Measurements from ENCODE around the gene UGP2.
"Not testable (repeated sequence)": the region's sequence is repeated elsewhere in the genome, so short reads cannot be mapped to it uniquely, and the experiment has no call there.

UGP2 gene

DNA sequence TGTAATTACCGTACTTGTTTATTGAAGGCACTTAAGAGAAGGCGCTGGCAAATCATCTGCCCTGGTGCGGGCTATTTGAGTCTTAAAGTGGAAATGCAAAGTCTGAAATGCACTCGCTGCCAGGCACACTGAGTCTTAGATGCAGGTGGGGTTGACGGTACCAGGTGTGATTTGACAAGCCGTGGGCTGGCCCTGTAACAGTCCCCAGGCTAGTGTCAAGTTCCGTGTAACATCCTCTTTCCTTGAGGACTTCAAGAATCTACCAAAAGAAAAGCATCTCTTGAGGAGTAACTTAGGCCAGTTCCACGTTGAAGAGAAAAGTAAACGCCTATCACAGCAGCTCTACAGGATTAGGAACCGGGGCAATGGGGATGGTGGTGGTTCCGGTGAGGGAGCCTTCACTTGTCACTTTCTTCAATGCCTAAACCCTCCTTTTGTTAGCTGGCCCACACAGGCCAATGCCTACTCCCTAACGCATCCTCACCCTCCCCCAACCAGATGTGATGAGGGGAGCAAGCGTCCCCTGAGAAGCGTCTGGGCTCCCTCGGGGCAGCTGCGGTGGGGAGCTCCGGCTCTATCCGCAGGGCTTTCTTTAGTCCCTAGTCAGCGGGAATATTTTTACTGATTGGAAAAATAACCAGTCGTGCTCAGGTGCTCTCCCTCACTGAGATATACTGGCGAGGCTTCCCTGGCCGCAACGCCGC is 1.5 kb upstream of the UGP2 start:
- DNase-seq (ENCODE audit: low read depth, low spot score), result no peak

DNA sequence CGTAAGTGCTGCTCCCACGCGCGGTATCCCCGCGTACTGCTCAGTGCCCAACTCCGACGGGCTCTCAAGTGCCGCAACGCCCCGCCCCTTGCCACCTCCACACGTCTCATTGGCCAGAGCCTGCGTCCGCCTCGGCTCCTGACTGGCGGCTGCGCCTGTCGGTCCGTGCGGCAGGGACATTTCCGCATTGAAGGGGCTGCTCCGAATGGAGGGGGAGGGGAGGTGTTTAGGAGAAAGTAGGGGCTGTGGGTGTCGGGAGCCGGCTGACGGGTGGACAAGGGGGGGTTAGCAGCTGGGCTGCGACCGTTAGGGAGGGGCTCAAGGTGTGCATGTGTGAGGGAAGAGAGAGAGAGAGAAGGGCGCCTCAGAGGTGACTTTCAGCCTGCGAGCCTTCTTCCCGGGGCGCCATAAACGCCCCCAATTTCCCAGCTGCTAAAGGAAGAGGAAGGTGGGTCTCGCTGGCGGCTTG is 877 bp upstream of the UGP2 start:
- peak; percentile 99 for DNase-seq (ENCODE audit: low read depth, low spot score)

DNA sequence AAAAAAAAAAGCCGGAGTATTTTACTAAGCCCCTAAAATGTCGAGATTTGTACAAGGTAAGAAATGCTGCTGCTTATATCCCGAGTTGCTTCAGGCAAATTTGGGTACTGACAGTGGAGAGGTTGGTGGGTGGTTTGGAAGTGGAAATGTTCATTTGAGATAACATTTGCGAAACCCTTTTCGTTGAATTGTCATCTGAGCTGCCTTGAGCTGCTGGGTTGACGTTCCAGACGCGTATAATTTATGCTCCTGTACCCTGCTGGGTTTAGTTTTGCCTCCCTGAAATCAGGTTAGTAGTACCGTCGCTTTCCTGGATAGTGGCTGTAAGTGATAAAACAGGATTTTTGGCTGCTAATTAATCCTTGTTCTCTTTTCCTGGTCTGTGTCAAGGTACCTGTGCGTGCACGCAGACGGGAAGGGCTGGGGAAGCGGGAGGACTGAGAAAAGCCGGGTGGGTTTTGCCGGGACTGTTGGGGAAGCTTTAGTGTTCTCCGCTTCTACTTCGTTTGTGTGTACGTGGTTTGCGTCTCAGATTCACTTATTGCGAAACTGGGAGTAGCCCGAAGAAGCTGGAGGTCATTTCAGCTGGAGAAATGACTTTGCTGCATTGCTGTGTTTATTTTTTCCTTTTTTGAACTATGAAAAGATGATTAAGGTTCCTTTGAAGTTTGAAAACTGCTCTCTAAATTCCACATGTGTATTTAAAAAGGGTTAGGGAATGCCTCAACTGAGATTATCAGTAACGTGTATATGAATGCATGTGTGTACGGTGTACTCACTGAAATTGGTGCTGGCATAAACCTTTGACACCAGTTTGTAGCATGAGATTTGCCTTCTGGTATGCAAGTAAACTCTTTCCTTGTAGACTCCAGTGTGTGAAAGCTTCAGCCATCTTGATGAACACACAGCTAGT is 709 bp downstream of the UGP2 start:
- DNase-seq (ENCODE audit: low read depth, low spot score), result peak; percentile 49

DNA sequence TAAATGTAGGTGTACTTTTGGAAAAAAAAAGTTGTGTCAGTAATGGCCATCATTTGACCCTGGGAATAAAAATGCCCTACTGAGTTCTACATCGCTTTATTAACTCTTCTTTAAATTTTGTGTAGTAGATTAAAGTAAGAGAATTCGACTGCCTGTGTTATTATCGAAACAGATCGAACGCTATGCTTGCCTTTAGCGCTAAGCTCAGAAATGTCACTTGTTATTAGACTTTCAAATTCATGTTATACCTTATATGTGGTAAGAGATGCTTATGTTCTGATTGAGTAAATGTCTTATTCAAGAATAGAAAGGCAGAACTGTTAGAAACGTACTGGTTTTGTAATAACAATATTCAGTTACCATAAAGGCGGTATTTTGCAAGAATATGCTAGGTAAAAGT is 1.4 kb downstream of the UGP2 start:
- DNase-seq (ENCODE audit: low read depth, low spot score), result no peak

DNA sequence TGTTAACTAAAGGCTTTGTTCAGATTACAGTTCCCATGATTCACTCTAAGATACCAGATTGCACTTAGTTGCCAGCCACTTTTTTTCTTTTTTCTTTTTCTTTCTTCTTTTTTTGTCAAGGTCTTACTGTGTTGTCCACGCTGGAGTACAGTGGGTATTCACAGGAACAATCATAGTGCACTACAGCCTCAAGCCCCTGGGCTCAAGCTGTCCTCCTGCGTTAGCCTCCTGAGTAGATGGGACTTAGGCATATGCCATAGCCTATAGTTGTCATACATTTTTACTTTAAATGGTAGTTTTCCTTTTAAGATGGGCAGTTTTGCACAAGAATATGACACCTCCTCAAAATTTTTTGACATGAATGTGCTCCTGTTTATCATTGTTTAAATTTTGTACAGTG is 2.1 kb downstream of the UGP2 start:
- DNase-seq (ENCODE audit: low read depth, low spot score), result no peak

DNA sequence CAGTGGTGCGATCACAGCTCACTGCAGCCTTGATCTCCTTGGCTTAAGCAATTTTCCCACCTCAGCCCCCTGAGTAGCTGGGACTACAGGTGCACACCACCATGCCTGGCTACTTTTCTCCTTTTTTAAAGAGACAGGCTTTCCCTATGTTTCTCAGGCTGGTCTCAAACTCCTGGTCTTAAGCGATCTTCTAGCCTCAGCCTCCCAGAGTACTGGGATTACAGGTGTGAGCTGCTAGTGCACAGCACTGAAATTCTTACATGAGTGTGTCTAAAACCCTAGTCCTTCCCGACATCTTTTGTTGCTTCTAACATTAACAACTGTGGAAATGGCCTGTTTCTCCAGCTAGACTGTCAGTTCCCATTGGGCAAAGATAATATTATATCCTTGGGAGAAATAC is 2.9 kb downstream of the UGP2 start:
- DNase-seq (ENCODE audit: low read depth, low spot score), result no peak

DNA sequence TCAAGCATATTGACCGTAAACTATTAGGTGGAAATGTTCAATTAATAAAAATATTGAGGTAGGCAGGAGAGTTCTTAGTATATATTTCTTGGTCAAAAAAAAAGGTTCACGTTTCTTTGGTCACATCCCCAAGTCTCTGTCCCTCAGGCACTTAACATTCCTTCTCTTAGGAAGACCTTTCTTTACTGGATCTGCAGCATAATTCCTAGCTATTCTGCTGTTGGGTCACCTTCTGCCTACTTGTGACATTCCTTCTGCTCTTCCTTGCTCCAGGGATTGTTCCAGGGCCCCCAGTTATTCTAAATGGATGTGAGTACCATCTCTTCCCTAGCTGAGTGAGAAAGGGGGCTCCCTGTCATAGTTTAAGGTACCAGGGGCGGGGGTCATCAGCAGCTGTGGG is 4.2 kb downstream of the UGP2 start:
- DNase-seq (ENCODE audit: low read depth, low spot score), result no peak

DNA sequence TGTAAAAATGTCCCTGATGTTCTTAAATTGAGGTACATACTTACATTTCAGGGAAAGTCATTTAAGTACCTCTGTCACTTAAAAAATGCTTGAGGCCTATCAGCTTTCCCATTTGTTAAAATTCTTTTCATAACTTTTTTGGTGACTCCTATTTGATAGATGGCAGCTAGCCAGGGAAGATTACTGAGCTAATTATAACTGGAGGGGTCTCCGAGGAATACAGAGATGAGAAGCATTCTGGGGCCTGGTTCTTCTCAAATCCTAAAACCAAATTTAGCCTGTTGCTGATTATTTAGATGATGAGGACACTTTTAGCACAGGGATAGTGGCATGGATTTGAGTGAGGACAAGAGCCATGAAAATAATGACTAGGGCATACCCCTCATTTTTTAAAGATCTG is 4.8 kb downstream of the UGP2 start:
- no peak for DNase-seq (ENCODE audit: low read depth, low spot score)

DNA sequence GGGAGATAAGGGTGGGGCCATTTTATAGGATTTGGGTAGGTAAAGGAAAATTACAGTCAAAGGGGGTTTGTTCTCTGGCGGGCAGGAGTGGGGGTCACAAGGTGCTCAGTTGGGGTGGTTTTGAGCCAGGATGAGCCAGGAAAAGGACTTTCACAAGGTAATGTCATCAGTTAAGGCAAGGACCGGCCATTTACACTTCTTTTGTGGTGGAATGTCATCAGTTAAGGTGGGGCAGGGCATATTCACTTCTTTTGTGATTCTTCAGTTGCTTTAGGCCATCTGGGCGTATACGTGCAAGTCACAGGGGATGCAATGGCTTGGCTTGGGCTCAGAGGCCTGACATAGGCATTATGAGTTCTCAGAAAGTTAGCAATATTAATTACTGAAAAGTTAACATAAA is 5.9 kb downstream of the UGP2 start:
- DNase-seq (ENCODE audit: low read depth, low spot score), result not testable (repeated sequence)

DNA sequence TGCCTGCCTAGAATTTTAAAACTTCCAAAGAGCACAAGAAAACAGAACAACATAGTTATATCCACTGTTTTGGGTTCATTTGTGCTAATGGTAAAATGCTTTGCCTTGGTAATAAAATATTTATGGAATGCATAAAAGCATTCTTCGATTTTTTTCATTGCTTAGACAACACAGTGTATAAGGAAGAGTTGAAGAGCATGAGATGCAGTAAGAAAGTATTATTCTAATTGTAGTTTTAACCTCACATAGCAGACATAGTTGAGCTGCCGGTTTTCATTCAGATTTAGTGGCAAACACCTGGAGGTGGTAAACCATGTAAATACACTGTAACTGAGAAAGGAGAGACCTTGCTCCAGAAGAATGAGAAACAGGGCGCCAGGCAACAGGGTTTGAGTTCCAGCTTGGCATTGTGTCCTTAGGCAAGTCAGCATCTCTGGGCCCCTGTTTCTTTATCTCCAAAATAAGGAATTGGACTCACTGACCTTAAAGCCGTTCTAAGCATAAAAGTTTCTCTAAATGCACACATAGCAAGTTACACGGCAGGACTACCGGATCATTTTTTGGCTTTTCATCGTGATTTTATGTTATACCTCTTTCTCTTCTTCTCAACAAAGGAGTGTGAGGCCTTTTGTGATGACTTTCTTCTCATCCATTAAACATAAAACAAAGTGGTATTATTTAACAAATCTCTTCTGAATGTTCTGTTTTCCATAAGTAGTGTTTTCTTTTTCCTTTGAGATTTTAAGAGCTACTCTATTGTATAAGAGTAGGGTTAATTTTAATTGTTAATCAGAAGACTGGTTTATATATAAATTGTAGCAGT is 7.9 kb downstream of the UGP2 start:
- DNase-seq (ENCODE audit: low read depth, low spot score), result peak; percentile 78

DNA sequence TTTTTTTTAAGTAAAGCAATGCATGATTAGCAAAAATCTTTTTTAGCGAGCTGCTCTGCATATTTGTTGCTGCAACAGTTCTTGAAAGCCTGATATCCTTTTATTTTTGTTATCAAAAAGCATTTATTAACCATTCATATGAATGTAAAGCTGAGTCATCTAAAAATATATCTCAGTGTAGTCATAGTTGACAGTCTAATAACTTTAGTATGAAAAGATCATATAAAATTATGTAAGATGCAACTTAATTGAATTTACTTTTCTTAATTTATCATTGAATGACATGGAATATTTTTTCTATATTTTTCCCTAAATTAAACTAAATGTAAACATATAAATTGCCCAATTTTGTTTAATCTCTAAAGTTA is 8.5 kb downstream of the UGP2 start:
- DNase-seq (ENCODE audit: low read depth, low spot score), result no peak

DNA sequence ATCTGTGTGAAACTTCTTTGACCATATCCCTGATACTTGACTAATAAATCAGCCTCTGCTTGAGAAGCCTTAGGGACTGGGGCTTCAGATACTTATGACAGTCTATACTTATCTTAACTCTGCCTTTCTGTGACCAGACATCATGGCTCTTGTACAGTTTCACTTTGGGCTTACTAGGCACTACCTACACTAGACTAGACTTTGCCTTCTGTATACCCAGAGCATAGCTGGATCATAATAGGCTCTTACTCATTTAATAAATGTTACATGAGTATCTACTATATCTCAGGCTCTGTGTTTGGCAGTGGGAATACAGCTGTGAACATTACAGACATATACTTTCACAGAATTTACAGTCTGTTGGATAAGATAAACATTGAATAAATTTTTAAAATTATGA is 9.0 kb downstream of the UGP2 start:
- DNase-seq (ENCODE audit: low read depth, low spot score), result no peak

DNA sequence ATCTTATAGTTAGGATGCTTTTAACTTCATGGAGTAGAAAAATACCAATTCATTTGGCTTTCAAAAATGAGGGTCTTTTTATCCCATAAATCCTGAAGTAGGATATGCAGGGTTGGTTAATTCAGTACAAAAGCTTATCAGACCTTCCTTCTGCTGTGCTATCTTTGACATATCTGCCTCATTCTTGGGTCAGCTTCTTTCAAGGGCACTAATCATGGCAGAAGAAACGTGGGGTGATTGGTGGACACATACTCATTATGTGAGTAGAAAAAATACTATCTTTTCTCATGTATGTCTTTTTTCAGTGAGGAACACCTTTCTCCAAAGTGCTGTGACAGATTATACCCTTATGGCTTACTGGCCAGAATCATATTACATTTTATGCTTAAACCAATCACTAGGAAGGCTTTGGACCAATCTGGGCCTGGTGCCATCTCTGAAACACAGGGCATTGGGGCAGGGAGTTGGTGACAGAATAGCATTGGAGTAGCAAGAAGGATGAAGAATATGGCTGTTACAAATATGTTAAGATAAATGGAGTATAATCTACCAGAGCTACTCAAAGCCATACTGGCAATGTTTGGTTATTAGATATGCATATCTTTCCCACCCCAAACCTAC is 10.1 kb downstream of the UGP2 start:
- DNase-seq (ENCODE audit: low read depth, low spot score), result no peak

DNA sequence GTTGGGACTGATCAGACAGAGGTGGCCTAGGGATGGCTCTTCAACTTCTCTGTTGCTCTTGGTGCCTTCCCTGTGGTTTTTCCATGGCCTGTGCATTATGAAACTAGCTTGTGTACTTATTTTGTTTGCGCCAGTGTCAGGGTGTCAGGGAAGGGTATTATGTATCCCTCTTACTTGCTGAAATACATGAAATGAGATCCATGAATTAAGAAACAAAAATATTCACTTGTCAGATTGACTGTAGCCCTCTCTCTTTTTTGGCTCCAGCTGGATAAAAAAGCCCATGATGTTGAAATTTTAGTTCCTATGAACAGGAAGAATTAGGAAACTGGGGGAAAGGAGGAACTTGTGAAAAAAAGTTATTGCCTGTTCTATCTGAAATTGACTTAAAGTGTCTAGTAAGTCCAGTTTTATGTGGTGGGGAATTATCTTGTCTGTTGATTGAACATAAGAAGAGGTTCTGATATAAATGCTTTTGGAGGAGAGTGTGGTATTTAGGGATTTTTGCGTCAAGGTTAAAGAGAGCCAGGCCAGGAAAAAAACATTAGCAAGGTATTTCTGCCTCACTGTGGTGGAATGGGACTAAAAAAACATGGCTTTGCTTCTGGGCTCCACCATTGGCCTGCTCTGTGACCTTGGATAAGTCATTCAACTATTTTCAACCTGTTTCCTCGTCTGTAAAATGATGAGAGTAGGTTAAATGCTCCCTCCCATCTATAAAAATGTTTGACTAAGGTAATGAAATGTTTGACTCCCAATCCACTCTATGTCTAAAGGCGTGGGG is 12.0 kb downstream of the UGP2 start:
- DNase-seq (ENCODE audit: low read depth, low spot score), result no peak

DNA sequence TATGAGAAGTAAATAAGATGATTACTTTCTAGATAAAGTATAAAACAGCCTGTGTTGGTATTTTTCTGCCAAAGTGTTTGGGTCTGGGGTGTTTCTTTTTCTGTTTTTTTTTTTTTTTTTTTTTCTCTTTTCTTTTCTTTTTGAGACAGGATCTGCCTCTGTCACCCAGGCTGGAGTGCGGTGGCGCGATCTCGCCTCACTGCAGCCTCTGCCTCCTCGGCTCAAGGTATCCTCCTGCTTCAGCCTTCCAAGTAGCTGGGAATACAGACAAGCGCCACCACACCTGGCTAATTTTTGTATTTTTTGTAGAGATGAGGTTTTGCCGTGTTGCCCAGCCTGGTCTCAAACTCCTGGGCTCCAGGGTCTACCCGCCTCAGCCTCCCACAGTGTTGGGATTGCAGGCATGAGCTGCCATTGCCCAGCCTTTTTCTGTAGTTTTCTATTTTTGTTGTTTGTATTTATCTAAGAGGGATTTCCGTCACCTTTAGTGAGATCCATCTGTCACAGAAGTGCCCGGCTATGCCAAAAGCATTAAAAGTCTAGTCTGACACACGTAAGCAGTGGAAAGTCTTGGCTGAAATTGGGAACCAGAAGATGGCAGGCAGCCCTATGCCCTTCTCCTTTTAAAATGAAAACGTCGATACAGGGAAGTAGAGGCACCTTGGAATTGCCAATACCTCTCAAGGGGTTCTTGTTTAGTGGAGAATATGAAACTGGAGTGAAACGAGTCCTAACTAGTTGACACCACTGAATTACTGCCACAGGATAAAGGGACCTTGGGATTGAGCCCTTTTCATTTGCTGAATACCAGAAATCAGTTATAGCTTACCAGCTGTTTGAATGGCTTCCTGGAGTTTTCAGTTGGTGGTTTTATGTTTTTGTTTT is 14.0 kb downstream of the UGP2 start:
- no peak for DNase-seq (ENCODE audit: low read depth, low spot score)

DNA sequence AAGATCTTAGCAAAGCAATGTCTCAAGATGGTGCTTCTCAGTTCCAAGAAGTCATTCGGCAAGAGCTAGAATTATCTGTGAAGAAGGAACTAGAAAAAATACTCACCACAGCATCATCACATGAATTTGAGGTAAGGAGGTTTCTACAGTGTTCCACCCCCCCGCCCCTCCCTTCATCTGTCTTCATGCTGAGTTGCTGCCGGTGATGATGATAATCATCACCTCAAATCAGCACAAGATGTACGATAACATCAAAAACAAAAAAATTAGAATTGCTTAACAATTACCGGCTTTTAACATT is 14.6 kb downstream of the UGP2 start:
- DNase-seq (ENCODE audit: low read depth, low spot score), result no peak

DNA sequence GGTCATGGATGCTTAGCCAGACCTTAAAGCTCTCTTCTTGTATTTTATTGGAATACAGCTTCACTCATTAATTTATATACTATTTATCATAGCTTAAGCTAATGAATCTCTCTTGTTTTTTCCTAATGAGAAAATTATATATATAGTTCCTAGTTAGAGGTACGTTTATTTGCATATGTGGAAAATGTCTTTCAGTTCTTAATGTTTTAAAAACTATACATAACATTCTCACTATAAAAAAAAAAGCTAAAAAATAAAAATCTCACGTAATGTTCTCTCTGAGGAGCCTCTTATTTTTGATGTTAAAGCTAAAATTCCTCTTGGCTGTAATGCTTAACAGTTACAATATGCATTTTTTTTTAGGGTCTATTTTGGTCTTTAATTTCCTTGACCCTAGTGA is 16.6 kb downstream of the UGP2 start:
- DNase-seq (ENCODE audit: low read depth, low spot score), result no peak

DNA sequence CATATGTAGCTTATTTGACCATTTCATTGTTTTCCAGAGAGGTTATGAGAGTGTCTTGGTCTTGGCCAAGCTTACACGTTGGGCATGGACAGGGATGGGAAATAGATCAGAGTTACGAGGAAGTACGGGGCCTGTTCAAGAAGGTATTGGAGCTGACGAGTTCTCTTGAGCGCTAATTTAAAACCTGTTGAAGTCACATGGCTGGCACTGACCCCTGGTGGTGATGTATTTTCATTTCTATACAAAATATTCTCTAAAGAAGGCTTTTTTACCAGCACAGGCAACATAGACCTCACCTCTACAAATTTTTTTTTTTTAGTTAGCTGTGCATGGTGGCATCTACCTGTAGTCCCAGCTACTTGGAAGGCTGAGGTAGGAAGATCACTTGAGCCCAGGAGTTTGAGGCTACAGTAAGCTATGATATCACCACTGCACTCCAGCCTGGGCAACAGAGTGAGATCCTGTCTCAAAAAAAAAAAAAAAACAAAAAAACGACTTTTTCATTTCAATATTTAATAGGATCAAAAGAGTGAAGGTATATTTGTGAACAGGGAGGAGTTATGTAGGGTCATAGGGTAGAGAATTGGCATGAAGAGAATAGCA is 19.6 kb downstream of the UGP2 start:
- peak; percentile 44 for DNase-seq (ENCODE audit: low read depth, low spot score)

DNA sequence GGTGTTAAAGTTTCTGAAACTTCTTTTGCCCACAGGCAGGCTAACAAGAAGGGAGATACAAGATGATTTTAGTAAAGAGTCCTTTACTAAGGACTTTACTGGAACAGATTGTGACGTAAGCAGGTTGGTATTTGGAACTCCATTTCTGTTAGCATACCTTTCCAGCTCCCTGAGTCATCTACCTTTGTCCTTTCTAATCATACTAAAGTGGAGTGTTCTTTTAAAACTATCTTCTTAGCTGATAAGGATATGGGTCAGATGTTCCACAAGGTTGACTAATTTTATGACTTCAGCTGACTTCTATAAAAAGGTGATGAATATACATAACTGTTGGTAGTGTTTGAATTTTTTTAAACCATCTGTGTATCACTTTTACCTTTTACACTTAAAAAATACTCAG is 21.1 kb downstream of the UGP2 start:
- peak; percentile 72 for DNase-seq (ENCODE audit: low read depth, low spot score)

DNA sequence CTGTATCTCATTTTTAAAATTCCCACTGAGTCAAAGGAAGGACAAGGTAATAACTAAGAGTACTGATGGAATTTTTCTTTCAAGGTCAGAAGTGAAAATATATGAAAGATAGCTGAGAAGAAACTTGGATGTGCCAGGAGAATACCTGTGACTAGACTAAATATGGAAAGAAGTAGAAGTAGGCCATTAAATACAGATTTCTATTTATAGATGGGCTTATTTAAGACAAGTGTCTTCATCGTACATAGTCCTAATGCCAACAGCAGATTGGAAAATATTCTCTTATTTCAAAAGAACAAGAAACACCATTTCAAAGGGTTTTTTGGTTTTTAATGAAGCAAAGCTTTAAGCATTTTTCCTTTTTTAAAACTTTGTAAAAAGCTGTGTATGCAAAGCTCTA is 22.0 kb downstream of the UGP2 start:
- DNase-seq (ENCODE audit: low read depth, low spot score), result no peak
